ENCODE measurements around the gene TPO.

TPO gene

DNA sequence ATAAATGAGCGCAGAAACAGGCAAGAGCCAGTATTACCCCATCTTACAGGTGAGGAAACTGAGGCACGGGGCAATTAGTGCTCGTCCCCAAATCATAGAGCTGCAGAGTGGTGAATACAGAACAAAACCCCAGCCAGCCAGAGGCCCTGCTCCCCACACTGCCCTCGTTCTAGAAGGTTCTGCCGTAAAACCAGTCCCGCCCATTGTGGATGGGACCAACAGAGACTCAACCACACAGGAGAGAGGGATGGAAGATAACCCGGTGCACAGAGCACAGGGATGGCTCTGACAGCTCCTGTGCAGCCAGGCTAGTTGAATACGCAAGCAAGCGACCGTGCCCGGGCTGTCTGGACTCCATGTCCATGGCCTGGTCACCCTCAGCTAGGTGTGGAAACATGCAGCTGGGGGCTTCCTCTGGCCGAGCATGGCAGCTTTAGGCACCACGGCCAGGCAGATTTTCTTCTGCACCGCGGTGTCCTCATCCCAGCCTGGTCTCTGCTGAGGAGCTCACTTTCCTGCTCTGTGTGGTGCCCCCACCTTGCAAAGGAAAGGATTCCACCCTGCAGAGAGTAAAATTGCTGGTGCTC lies 146.4 kb downstream of the TPO start:
- WGBS (ENCODE audit: insufficient coverage) = 94% methylated on average over 15 of the region's 15 CpGs
- ChIA-PET CTCF (interaction anchor here (2.7 kb wide), 1 partner anchor 10 kb away, joined by 11 read pairs; no protein-coding TSS in a partner anchor), POLR2A (no interaction called here)

DNA sequence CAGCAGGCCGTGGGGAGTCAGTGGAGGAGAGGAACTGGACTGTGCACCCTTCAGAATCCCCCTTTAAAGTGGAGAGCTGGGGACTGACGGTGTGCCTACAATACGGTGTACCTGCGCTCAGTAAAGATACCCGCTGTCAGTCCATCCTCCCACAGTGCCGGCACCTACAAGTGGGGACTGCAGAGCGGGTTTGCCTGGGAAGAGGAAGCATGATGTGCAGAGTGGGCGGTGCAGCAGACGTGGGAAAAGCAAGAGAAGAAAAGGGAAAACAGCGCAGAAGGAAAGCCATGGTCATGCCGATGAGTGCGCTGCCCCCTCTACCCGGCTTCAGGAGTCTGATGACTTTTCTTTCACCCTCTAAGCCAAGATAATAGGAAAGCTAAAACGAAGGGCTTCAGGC lies 148.0 kb downstream of the TPO start:
- WGBS (ENCODE audit: insufficient coverage) = 84% methylated on average over 7 of the region's 14 CpGs
- Histone ChIP-seq H3K36me3 (ENCODE audit: control insufficient read depth in 4 of 4, insufficient read depth in 4 of 4, low read length in 3 of 4) (no peaks in the 10 kb centered on the region), H3K27me3 (replicated peaks in 2 of 5; ENCODE audit: control insufficient read depth in 4 of 5, insufficient read depth in 5 of 5, low read length in 4 of 5) (peaks cover 0 to 16% (median 0%) of the 10 kb centered on the region in 5 experiments), H3K4me3 (ENCODE audit: control insufficient read depth in 1 of 7, extremely low read depth in 1 of 7, insufficient read depth in 4 of 7, low read depth in 2 of 7, low read length in 6 of 7) (no peak overlapping the region), H3K9me3 (ENCODE audit: control extremely low read depth in 1 of 5, control insufficient read depth in 4 of 5, insufficient read depth in 2 of 5, low read depth in 1 of 5, low read length in 4 of 5) (no peaks in the 10 kb centered on the region), H3K27ac (ENCODE audit: insufficient read depth in 1 of 2, low read depth in 1 of 2, low read length in 2 of 2, poor library complexity in 1 of 2, severe bottlenecking in 2 of 2) (no peak overlapping the region), H3K4me1 (ENCODE audit: control extremely low read depth in 1 of 4, control insufficient read depth in 4 of 4, insufficient read depth in 4 of 4, low read length in 3 of 4) (peaks cover 0 to 15% (median 10%) of the 10 kb centered on the region in 4 experiments)
- POLR2A ChIA-PET = no interaction called here
- CTCF ChIA-PET = interaction anchor here (4.1 kb wide), 1 partner anchor 10 kb away, joined by 25 read pairs; no protein-coding TSS in a partner anchor
- DNase-seq = no peak

More for the DNA sequence above, 146.4 kb downstream of the TPO start:
- DNase-seq = no peak
- Histone ChIP-seq H3K36me3 (ENCODE audit: control insufficient read depth in 4 of 4, insufficient read depth in 4 of 4, low read length in 3 of 4) (no peaks in the 10 kb centered on the region), H3K9me3 (ENCODE audit: control extremely low read depth in 1 of 5, control insufficient read depth in 4 of 5, insufficient read depth in 2 of 5, low read depth in 1 of 5, low read length in 4 of 5) (no peaks in the 10 kb centered on the region), H3K27me3 (replicated peaks in 2 of 5; ENCODE audit: control insufficient read depth in 4 of 5, insufficient read depth in 5 of 5, low read length in 4 of 5) (peaks cover 0 to 16% (median 0%) of the 10 kb centered on the region in 5 experiments), H3K27ac (ENCODE audit: insufficient read depth in 1 of 2, low read depth in 1 of 2, low read length in 2 of 2, poor library complexity in 1 of 2, severe bottlenecking in 2 of 2) (no peak overlapping the region), H3K4me1 (ENCODE audit: control extremely low read depth in 1 of 4, control insufficient read depth in 4 of 4, insufficient read depth in 4 of 4, low read length in 3 of 4) (peaks cover 0 to 12% (median 9%) of the 10 kb centered on the region in 4 experiments), H3K4me3 (ENCODE audit: control insufficient read depth in 1 of 7, extremely low read depth in 1 of 7, insufficient read depth in 4 of 7, low read depth in 2 of 7, low read length in 6 of 7) (no peak overlapping the region)

DNA sequence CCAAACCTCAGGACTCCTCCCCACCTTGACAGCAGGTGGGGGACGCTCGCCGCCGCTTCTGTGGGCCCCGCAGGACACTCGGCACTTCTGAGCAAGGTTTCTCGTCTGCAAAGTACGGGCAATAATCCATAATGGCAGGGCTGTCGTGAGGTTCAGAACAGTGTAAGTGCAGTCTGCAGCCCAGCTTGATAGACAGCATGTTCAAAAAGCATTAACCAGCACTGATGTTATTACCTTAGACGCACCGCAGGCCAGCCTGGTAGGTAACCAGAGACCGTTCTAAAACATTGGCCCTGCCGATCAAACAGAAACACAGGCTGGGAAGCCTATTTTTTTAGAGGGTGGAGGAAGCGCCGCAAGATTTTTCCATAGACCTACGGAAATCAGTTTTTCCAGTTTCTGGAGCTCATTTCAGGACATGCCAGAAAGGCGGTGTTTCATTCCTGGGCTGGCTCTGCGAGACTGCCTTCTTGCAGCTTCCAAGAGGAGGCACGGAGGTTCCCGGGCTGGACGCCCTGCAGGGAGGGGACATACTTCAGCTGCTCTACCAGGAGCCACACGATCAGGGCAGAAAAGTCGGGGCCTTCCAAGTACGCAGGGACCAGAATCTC lies 148.7 kb downstream of the TPO start:
- Histone ChIP-seq H3K36me3 (ENCODE audit: control insufficient read depth in 4 of 4, insufficient read depth in 4 of 4, low read length in 3 of 4) (no peaks in the 10 kb centered on the region), H3K4me3 (ENCODE audit: control insufficient read depth in 1 of 7, extremely low read depth in 1 of 7, insufficient read depth in 4 of 7, low read depth in 2 of 7, low read length in 6 of 7) (no peak overlapping the region), H3K27ac (ENCODE audit: insufficient read depth in 1 of 2, low read depth in 1 of 2, low read length in 2 of 2, poor library complexity in 1 of 2, severe bottlenecking in 2 of 2) (no peak overlapping the region), H3K9me3 (ENCODE audit: control extremely low read depth in 1 of 5, control insufficient read depth in 4 of 5, insufficient read depth in 2 of 5, low read depth in 1 of 5, low read length in 4 of 5) (peaks cover 0 to under 1% (median 0%) of the 10 kb centered on the region in 5 experiments), H3K27me3 (replicated peaks in 2 of 5; ENCODE audit: control insufficient read depth in 4 of 5, insufficient read depth in 5 of 5, low read length in 4 of 5) (peaks cover 0 to 16% (median 0%) of the 10 kb centered on the region in 5 experiments), H3K4me1 (ENCODE audit: control extremely low read depth in 1 of 4, control insufficient read depth in 4 of 4, insufficient read depth in 4 of 4, low read length in 3 of 4) (peaks cover 0 to 15% (median 10%) of the 10 kb centered on the region in 4 experiments)
- POLR2A ChIA-PET = no interaction called here
- 96% methylated on average over 19 of the region's 24 CpGs for WGBS (ENCODE audit: insufficient coverage)
- DNase-seq = no peak
- CTCF ChIA-PET = interaction anchor here (4.1 kb wide), 1 partner anchor 10 kb away, joined by 25 read pairs; no protein-coding TSS in a partner anchor

DNA sequence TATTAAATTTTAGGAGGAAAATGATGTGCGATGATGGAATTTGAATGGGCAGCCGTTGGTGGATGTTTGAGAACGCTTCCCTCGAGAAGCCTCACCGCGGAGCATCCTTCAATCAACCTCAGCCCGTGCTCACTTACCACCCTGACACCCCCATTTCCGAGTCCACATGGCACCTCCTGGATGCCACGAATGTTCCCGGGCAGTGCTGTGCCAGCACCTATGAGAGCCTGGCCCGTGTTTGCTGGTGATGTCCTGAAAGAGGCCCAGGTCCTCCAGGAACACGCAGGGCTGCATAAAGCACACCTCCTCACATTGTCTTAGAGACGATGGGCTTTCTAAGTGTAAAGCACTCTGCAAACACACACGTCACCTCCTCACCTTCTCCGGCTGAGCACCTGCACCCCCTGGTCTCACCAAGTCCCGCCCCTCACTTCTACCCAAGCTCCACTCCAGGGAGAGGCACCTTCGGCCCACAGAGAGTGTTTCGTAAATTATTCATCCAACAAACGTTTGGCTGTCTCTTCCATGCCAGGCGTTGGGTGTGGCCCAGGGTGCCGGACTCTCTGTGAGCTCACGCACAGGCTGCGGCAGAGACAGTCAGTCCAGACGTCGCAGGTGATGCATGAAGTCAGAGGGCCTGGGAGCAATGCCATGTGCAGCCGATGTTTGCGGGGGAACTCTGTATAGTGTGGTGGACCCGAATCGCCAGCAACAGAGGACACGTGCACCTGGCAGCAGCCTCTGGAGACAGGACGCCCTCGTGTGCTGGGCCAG lies 150.0 kb downstream of the TPO start:
- WGBS (ENCODE audit: insufficient coverage) = 95% methylated on average over 30 of the region's 32 CpGs
- H3K9me3 ChIP-seq (ENCODE audit: control extremely low read depth in 1 of 5, control insufficient read depth in 4 of 5, insufficient read depth in 2 of 5, low read depth in 1 of 5, low read length in 4 of 5) = peaks cover 0 to 9% (median 3%) of the 10 kb centered on the region in 5 experiments
- no peak overlapping the region for H3K4me3 ChIP-seq (ENCODE audit: control insufficient read depth in 1 of 7, extremely low read depth in 1 of 7, insufficient read depth in 4 of 7, low read depth in 2 of 7, low read length in 6 of 7)
- peaks cover 0 to 15% (median 10%) of the 10 kb centered on the region in 4 experiments for H3K4me1 ChIP-seq (ENCODE audit: control extremely low read depth in 1 of 4, control insufficient read depth in 4 of 4, insufficient read depth in 4 of 4, low read length in 3 of 4)
- no peak overlapping the region for H3K27ac ChIP-seq (ENCODE audit: insufficient read depth in 1 of 2, low read depth in 1 of 2, low read length in 2 of 2, poor library complexity in 1 of 2, severe bottlenecking in 2 of 2)
- ChIA-PET POLR2A (no interaction called here), CTCF (interaction anchor here (4.1 kb wide), 1 partner anchor 12 kb away, joined by 25 read pairs; no protein-coding TSS in a partner anchor)
- H3K27me3 ChIP-seq (replicated peaks in 2 of 5; ENCODE audit: control insufficient read depth in 4 of 5, insufficient read depth in 5 of 5, low read length in 4 of 5) = peaks cover 0 to 16% (median 0%) of the 10 kb centered on the region in 5 experiments
- DNase-seq = no peak
- no peaks in the 10 kb centered on the region for H3K36me3 ChIP-seq (ENCODE audit: control insufficient read depth in 4 of 4, insufficient read depth in 4 of 4, low read length in 3 of 4)

DNA sequence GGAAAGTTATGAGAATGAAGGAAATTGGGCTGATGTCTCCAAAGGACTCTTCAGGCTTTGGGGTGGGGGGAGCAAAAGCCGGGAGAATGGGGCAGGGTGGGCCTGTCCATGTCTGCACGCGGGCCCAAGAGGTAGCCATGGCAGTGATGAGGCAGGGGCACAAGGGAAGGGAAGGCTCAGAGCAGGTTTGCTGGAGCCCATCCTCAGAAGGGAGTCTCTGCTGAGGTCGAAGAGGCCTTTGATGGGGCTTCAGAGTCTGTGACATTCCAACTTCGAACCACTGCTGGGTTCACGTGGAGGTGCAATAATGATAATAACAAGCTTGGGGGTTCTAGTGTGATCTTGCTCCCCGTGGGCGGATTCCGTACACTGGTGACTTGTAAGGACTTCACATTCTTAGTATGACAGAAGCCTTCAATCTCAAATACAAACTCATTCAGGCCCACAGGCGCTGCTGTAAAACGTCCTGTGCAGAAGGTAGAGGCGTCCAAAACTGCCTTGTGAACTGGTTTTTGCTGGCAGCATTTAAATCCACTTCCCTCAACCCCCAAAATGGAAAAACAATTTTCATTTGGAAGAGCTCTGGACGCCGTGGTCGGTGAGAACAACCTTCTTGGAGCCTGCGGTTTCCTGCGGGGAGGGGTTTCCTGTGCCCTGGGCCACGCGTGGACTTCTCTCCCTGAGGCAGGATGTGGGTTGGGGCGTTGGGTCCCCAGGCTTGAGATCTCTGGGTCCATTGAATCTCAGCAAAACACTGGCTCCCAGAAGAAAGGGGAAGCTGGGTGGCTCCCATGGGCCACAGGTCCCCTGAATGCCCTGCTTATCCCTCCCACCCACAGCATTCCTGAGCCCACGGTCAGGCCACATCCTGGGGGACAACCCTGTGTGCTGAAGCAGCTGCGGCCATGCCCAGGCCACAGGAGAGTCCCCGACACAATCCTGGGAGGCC lies 151.0 kb downstream of the TPO start:
- Histone ChIP-seq H3K4me3 (ENCODE audit: control insufficient read depth in 1 of 7, extremely low read depth in 1 of 7, insufficient read depth in 4 of 7, low read depth in 2 of 7, low read length in 6 of 7) (no peak overlapping the region), H3K27ac (ENCODE audit: insufficient read depth in 1 of 2, low read depth in 1 of 2, low read length in 2 of 2, poor library complexity in 1 of 2, severe bottlenecking in 2 of 2) (no peak overlapping the region), H3K36me3 (ENCODE audit: control insufficient read depth in 4 of 4, insufficient read depth in 4 of 4, low read length in 3 of 4) (no peaks in the 10 kb centered on the region), H3K9me3 (ENCODE audit: control extremely low read depth in 1 of 5, control insufficient read depth in 4 of 5, insufficient read depth in 2 of 5, low read depth in 1 of 5, low read length in 4 of 5) (peaks cover 0 to 9% (median 4%) of the 10 kb centered on the region in 5 experiments), H3K4me1 (ENCODE audit: control extremely low read depth in 1 of 4, control insufficient read depth in 4 of 4, insufficient read depth in 4 of 4, low read length in 3 of 4) (peaks cover 0 to 15% (median 10%) of the 10 kb centered on the region in 4 experiments), H3K27me3 (replicated peaks in 2 of 5; ENCODE audit: control insufficient read depth in 4 of 5, insufficient read depth in 5 of 5, low read length in 4 of 5) (peaks cover 0 to 13% (median 0%) of the 10 kb centered on the region in 5 experiments)
- CTCF ChIA-PET = interaction anchor here (4.1 kb wide), 1 partner anchor 13 kb away, joined by 25 read pairs; no protein-coding TSS in a partner anchor
- 41% methylated on average over 17 of the region's 23 CpGs for WGBS (ENCODE audit: insufficient coverage)
- peak; percentile 18 to 54 (median 51) for DNase-seq
- POLR2A ChIA-PET = interaction anchor here (0.5 kb wide), 1 partner anchor 640 kb away, joined by 3 read pairs; no protein-coding TSS in a partner anchor

DNA sequence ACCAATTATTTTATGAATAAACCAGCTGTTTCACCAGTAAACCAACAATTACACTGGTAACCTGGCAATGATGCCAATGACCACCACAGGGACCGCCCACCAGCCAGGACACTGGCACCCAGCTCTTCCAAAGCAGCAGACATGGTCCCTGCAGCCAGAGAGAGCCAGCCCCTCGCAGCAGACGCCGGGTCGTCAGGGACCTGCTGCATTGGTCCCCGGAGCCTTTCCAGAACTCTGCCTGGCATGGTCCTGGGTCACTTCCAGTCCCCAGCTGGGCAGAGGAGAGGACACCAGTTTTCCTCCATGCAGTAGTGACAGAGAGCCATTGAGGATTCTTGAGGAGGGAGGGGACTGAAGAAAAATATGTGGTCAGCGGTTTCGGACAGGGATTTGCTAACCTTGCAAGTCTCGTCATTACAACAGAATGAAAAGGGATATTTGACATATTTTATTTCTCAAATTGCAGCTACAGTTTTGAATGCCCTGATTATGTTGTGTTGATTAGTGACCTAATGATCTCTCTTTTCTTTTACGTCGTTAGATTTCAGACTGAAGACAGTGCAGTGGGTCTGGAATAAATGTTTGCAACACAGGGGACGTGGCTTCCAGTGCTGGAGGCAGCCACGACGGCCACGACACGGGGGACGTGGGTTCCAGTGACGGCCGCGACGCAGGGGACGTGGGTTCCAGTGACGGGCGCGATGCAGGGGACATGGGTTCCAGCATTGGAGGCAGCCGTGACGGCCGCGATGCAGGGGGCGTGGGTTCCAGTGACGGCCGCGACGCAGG lies 154.5 kb downstream of the TPO start:
- Histone ChIP-seq H3K4me1 (ENCODE audit: control extremely low read depth in 1 of 4, control insufficient read depth in 4 of 4, insufficient read depth in 4 of 4, low read length in 3 of 4) (peaks cover 0 to 15% (median 10%) of the 10 kb centered on the region in 4 experiments), H3K4me3 (ENCODE audit: control insufficient read depth in 1 of 7, extremely low read depth in 1 of 7, insufficient read depth in 4 of 7, low read depth in 2 of 7, low read length in 6 of 7) (no peak overlapping the region), H3K36me3 (ENCODE audit: control insufficient read depth in 4 of 4, insufficient read depth in 4 of 4, low read length in 3 of 4) (no peaks in the 10 kb centered on the region), H3K27me3 (replicated peaks in 2 of 5; ENCODE audit: control insufficient read depth in 4 of 5, insufficient read depth in 5 of 5, low read length in 4 of 5) (peaks cover 0 to 14% (median under 1%) of the 10 kb centered on the region in 5 experiments), H3K27ac (ENCODE audit: insufficient read depth in 1 of 2, low read depth in 1 of 2, low read length in 2 of 2, poor library complexity in 1 of 2, severe bottlenecking in 2 of 2) (no peak overlapping the region), H3K9me3 (ENCODE audit: control extremely low read depth in 1 of 5, control insufficient read depth in 4 of 5, insufficient read depth in 2 of 5, low read depth in 1 of 5, low read length in 4 of 5) (peaks cover 0 to 9% (median 4%) of the 10 kb centered on the region in 5 experiments)
- 96% methylated on average over 15 of the region's 34 CpGs for WGBS (ENCODE audit: insufficient coverage)
- DNase-seq = no peak
- POLR2A ChIA-PET = no interaction called here
- CTCF ChIA-PET = no interaction called here

Data from common myeloid progenitor, CD34-positive (primary cell).